ENCODE measurements around the gene LRFN2.

DNA sequence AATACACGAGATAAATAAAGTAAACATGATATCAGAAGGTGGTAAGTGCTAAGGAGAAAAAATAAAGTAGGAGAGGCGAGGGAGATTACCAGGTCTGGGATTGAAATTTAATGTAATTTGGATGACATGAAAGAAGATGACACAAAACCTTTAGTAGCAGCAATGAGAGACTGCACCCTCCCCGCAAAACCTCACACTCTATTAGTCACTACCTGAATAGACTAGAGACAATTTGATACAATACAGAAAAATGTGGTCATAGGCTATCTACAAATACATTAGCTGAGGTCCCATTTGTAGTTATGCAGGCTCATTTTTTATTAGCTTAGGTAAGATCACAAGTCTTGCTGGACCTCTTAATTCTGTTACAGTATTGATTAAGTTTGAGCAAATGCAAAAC, 125.5 kb downstream of the LRFN2 start:
- TF ChIP-seq, protein P1, sequence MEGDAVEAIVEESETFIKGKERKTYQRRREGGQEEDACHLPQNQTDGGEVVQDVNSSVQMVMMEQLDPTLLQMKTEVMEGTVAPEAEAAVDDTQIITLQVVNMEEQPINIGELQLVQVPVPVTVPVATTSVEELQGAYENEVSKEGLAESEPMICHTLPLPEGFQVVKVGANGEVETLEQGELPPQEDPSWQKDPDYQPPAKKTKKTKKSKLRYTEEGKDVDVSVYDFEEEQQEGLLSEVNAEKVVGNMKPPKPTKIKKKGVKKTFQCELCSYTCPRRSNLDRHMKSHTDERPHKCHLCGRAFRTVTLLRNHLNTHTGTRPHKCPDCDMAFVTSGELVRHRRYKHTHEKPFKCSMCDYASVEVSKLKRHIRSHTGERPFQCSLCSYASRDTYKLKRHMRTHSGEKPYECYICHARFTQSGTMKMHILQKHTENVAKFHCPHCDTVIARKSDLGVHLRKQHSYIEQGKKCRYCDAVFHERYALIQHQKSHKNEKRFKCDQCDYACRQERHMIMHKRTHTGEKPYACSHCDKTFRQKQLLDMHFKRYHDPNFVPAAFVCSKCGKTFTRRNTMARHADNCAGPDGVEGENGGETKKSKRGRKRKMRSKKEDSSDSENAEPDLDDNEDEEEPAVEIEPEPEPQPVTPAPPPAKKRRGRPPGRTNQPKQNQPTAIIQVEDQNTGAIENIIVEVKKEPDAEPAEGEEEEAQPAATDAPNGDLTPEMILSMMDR (IDR thresholded peaks at IDR 0.05; ENCODE audit: low read depth, low read length, missing input control): no peak
- TF ChIP-seq HNF4A (conservative IDR thresholded peaks at IDR 0.05) (no peak), YY1 (IDR thresholded peaks at IDR 0.05) (no peak), FOXA1 (IDR thresholded peaks at IDR 0.05) (no peak)
- TF ChIP-seq, protein P2, sequence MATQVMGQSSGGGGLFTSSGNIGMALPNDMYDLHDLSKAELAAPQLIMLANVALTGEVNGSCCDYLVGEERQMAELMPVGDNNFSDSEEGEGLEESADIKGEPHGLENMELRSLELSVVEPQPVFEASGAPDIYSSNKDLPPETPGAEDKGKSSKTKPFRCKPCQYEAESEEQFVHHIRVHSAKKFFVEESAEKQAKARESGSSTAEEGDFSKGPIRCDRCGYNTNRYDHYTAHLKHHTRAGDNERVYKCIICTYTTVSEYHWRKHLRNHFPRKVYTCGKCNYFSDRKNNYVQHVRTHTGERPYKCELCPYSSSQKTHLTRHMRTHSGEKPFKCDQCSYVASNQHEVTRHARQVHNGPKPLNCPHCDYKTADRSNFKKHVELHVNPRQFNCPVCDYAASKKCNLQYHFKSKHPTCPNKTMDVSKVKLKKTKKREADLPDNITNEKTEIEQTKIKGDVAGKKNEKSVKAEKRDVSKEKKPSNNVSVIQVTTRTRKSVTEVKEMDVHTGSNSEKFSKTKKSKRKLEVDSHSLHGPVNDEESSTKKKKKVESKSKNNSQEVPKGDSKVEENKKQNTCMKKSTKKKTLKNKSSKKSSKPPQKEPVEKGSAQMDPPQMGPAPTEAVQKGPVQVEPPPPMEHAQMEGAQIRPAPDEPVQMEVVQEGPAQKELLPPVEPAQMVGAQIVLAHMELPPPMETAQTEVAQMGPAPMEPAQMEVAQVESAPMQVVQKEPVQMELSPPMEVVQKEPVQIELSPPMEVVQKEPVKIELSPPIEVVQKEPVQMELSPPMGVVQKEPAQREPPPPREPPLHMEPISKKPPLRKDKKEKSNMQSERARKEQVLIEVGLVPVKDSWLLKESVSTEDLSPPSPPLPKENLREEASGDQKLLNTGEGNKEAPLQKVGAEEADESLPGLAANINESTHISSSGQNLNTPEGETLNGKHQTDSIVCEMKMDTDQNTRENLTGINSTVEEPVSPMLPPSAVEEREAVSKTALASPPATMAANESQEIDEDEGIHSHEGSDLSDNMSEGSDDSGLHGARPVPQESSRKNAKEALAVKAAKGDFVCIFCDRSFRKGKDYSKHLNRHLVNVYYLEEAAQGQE (IDR thresholded peaks at IDR 0.05): no peak
- TF ChIP-seq, protein P3, sequence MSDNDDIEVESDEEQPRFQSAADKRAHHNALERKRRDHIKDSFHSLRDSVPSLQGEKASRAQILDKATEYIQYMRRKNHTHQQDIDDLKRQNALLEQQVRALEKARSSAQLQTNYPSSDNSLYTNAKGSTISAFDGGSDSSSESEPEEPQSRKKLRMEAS (IDR thresholded peaks at IDR 0.05): no peak
- TF ChIP-seq, protein P4, sequence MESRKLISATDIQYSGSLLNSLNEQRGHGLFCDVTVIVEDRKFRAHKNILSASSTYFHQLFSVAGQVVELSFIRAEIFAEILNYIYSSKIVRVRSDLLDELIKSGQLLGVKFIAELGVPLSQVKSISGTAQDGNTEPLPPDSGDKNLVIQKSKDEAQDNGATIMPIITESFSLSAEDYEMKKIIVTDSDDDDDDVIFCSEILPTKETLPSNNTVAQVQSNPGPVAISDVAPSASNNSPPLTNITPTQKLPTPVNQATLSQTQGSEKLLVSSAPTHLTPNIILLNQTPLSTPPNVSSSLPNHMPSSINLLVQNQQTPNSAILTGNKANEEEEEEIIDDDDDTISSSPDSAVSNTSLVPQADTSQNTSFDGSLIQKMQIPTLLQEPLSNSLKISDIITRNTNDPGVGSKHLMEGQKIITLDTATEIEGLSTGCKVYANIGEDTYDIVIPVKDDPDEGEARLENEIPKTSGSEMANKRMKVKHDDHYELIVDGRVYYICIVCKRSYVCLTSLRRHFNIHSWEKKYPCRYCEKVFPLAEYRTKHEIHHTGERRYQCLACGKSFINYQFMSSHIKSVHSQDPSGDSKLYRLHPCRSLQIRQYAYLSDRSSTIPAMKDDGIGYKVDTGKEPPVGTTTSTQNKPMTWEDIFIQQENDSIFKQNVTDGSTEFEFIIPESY (IDR thresholded peaks at IDR 0.05): no peak
